Measurements from ENCODE around the gene PFDN1. TPM values are rescaled to one million over a fixed set of nuclear protein-coding genes. Genes with fewer than 3 reads are reported as not detected.
"Not testable (repeated sequence)": the region's sequence is repeated elsewhere in the genome, so short reads cannot be mapped to it uniquely, and the experiment has no call there.

Gene PFDN1
- total RNA-seq, 6 experiments from 2014 or later, result 75.0 to 95.8 (median 89.0) TPM

- peak; percentile 63 for TF ChIP-seq CTCF (IDR thresholded peaks at IDR 0.05)
- H3K27me3 Mint-ChIP-seq (ENCODE audit: insufficient read depth), result peaks cover 3% of the 10 kb centered on the region
- H3K27ac Mint-ChIP-seq, result peak within 1 kb of the TSS; percentile 38
- peaks cover 9% of the 10 kb centered on the region; the same call in 1 of the 2 replicates for H3K36me3 Mint-ChIP-seq (ENCODE audit: low read depth)
- peaks cover 74% of the 10 kb centered on the region for H3K4me1 Mint-ChIP-seq (ENCODE audit: low read depth)
- peak within 1 kb of the TSS; percentile 90 for H3K4me3 Mint-ChIP-seq
- H3K9me3 Mint-ChIP-seq, result no peaks in the 10 kb centered on the region
- DNase-seq, result peak; percentile 46
Observed at GRCh38 chr5:140346348-140347221, 43.7 kb upstream of the PFDN1 start, which contains the start of gene HBEGF. Gene HBEGF, minus strand, starts transcription at chr5:140346603. Its CDS starts 275 bp downstream, at chr5:140346328.

GRCh38 chr5:140345919-140346347 is 43.0 kb upstream of the PFDN1 start:
- peaks cover 3% of the 10 kb centered on the region for H3K27me3 Mint-ChIP-seq (ENCODE audit: insufficient read depth)
- H3K4me1 Mint-ChIP-seq (ENCODE audit: low read depth), result peaks cover 74% of the 10 kb centered on the region
- peak; percentile 69 for TF ChIP-seq CTCF (IDR thresholded peaks at IDR 0.05)
- DNase-seq, result peak; percentile 51
- H3K9me3 Mint-ChIP-seq, result no peaks in the 10 kb centered on the region
- H3K27ac Mint-ChIP-seq, result peak overlapping the region; percentile 38
- peaks cover 15% of the 10 kb centered on the region for H3K36me3 Mint-ChIP-seq (ENCODE audit: low read depth)
- peak overlapping the region; percentile 90 for H3K4me3 Mint-ChIP-seq

GRCh38 chr5:140344683-140345423 is 42.0 kb upstream of the PFDN1 start:
- no peak for TF ChIP-seq CTCF (IDR thresholded peaks at IDR 0.05)
- H3K4me1 Mint-ChIP-seq (ENCODE audit: low read depth), result peaks cover 77% of the 10 kb centered on the region
- H3K4me3 Mint-ChIP-seq, result peak overlapping the region; percentile 90

GRCh38 chr5:140343849-140344248 is 40.9 kb upstream of the PFDN1 start:
- H3K4me3 Mint-ChIP-seq; H3K9me3 Mint-ChIP-seq; H3K27me3 Mint-ChIP-seq (ENCODE audit: insufficient read depth); DNase-seq: not testable (repeated sequence)
- Mint-ChIP-seq H3K27ac (peak overlapping the region; percentile 28; the same call in 1 of the 2 replicates), H3K36me3 (ENCODE audit: low read depth) (peaks cover 18% of the 10 kb centered on the region), H3K4me1 (ENCODE audit: low read depth) (peaks cover 74% of the 10 kb centered on the region)

More at GRCh38 chr5:140344683-140345423, 42.0 kb upstream of the PFDN1 start:
- peaks cover 3% of the 10 kb centered on the region; the same call in 1 of the 2 replicates for H3K27me3 Mint-ChIP-seq (ENCODE audit: insufficient read depth)
- peak overlapping the region; percentile 47 for H3K27ac Mint-ChIP-seq
- H3K9me3 Mint-ChIP-seq, result no peaks in the 10 kb centered on the region
- H3K36me3 Mint-ChIP-seq (ENCODE audit: low read depth), result peaks cover 18% of the 10 kb centered on the region
- no peak for DNase-seq

GRCh38 chr5:140342896-140343295 is 40.0 kb upstream of the PFDN1 start:
- Mint-ChIP-seq H3K27ac (no peak overlapping the region), H3K27me3 (ENCODE audit: insufficient read depth) (peaks cover 2% of the 10 kb centered on the region; the same call in 1 of the 2 replicates), H3K9me3 (no peaks in the 10 kb centered on the region), H3K36me3 (ENCODE audit: low read depth) (peaks cover 18% of the 10 kb centered on the region), H3K4me3 (no peak overlapping the region), H3K4me1 (ENCODE audit: low read depth) (peaks cover 80% of the 10 kb centered on the region)
- TF ChIP-seq CTCF (IDR thresholded peaks at IDR 0.05), result no peak
- DNase-seq, result no peak
